CD4-positive, alpha-beta memory T cell (primary cell): ENCODE data around the gene SLC18A3. TPM values are rescaled to one million over a fixed set of nuclear protein-coding genes. Genes with fewer than 3 reads are reported as not detected.

Experiments
- CTCF ChIA-PET: fragments of 350-600 bp; sonication (Branson Sonifier 250); formaldehyde crosslinking; loops from one replicate; lab custom pipeline; 2021; ENCODE audit warnings: inconsistent platforms; ENCODE audit not compliant: partially characterized antibody; lab: Charles Lee
- POLR2A ChIA-PET: fragments of 350-600 bp; sonication (Branson Sonifier 250); formaldehyde crosslinking; loops from one replicate; lab custom pipeline; 2021; ENCODE audit not compliant: partially characterized antibody; lab: Charles Lee
- DNase-seq, 5 donors: peaks; one replicate each; pipeline versions ENCODE4 v3.0.0 to v3.0.0-alpha.2; 2020 to 2022; ENCODE audit warnings: mixed read lengths in 1 of 5
- H3K27ac ChIP-seq: one replicate; pipeline ENCODE4 v1.7.0; 2013; ENCODE audit warnings: low read depth, low read length
- H3K27me3 ChIP-seq: 2 replicates; pipeline ENCODE4 v1.7.0; 2013; ENCODE audit warnings: mild to moderate bottlenecking, low read length, moderate library complexity; ENCODE audit not compliant: insufficient read depth
- H3K36me3 ChIP-seq: 2 replicates; pipeline ENCODE4 v1.7.0; 2013; ENCODE audit warnings: mild to moderate bottlenecking, low read length, moderate library complexity; ENCODE audit not compliant: insufficient read depth
- H3K4me1 ChIP-seq: 2 replicates; pipeline ENCODE4 v1.7.0; 2013; ENCODE audit warnings: mild to moderate bottlenecking, low read length, moderate library complexity; ENCODE audit not compliant: insufficient read depth
- H3K4me3 ChIP-seq, 2 donors: one replicate each; pipeline ENCODE4 v1.7.0; 2013; ENCODE audit warnings: low read length in 2 of 2, mild to moderate bottlenecking in 1 of 2
- H3K9me3 ChIP-seq, 2 donors: one replicate each; pipeline ENCODE4 v1.7.0; 2013; ENCODE audit warnings: low read length in 2 of 2, control low read depth in 1 of 2; ENCODE audit not compliant: control insufficient read depth in 1 of 2
- H3K27ac Mint-ChIP-seq, 7 donors: one replicate each; pipeline ENCODE4 v1.8.0; 2020 to 2021; ENCODE audit warnings: mixed read lengths in 7 of 7, mild to moderate bottlenecking in 6 of 7, inconsistent platforms in 3 of 7, moderate library complexity in 3 of 7
- H3K27me3 Mint-ChIP-seq, 2 donors: one replicate each; pipeline ENCODE4 v1.8.0; 2020 to 2021; ENCODE audit warnings: mixed read lengths in 2 of 2
- H3K36me3 Mint-ChIP-seq, 2 donors: one replicate each; pipeline ENCODE4 v1.8.0; 2020 to 2021; ENCODE audit warnings: mixed read lengths in 2 of 2, inconsistent platforms in 1 of 2, mild to moderate bottlenecking in 1 of 2
- H3K4me1 Mint-ChIP-seq, 4 donors: one replicate each; pipeline ENCODE4 v1.8.0; 2020 to 2021; ENCODE audit warnings: mixed read lengths in 4 of 4, mild to moderate bottlenecking in 1 of 4
- H3K4me3 Mint-ChIP-seq, 8 donors: one replicate each; pipeline ENCODE4 v1.8.0; 2020 to 2021; ENCODE audit warnings: mixed read lengths in 8 of 8, mild to moderate bottlenecking in 7 of 8, moderate library complexity in 6 of 8, inconsistent platforms in 3 of 8
- H3K9me3 Mint-ChIP-seq, 8 donors: one replicate each; pipeline ENCODE4 v1.8.0; 2020 to 2021; ENCODE audit warnings: mixed read lengths in 8 of 8, mild to moderate bottlenecking in 5 of 8, inconsistent platforms in 3 of 8, moderate library complexity in 1 of 8
- intact Hi-C: fragments of 100-400 bp; cut with micrococcal nuclease; formaldehyde crosslinking; loops from one replicate; pipeline ENCODE4 v1.15.1; 2023
- polyA plus RNA-seq, 2 donors: library from polyadenylated mRNA; unstranded; fragments of 300-500 nt; fragmentation: Illumina TruSeq; gene quantifications; one replicate each; pipeline ENCODE4 v1.2.3, GENCODE V29; 2021
- total RNA-seq, 2 experiments: library from RNA; stranded (reverse); gene quantifications; one replicate each; pipeline ENCODE4 v1.2.3, GENCODE V29; 2021

SLC18A3 gene
- total and polyA plus RNA-seq, 4 experiments from 2014 or later, result not detected

- peaks cover 8 to 20% of the 10 kb centered on the region in 2 donors for H3K27me3 Mint-ChIP-seq
These were observed 39.2 kb downstream of the SLC18A3 start for GRCh38 chr10:49649294-49649693.

GRCh38 chr10:49649936-49650723 is 40.0 kb downstream of the SLC18A3 start:
- no peaks in the 10 kb centered on the region for H3K4me1 ChIP-seq
- no peaks in the 10 kb centered on the region for H3K36me3 Mint-ChIP-seq
- H3K4me3 Mint-ChIP-seq, result no peak overlapping the region
- ChIA-PET CTCF (no interaction called here), POLR2A (no interaction called here)
- peaks cover 0 to 6% (median 2%) of the 10 kb centered on the region in 4 donors for H3K4me1 Mint-ChIP-seq
- no peak for DNase-seq
- intact Hi-C loops, result no loop called here
- no peaks in the 10 kb centered on the region for H3K36me3 ChIP-seq
- H3K27me3 ChIP-seq, result no peaks in the 10 kb centered on the region
- H3K27ac ChIP-seq, result no peak overlapping the region
- H3K9me3 ChIP-seq, result no peaks in the 10 kb centered on the region
- H3K4me3 ChIP-seq, result no peak overlapping the region
- peaks cover 8 to 12% of the 10 kb centered on the region in 2 donors for H3K27me3 Mint-ChIP-seq
- peaks cover 0 to 3% (median 0%) of the 10 kb centered on the region in 8 donors for H3K9me3 Mint-ChIP-seq
- H3K27ac Mint-ChIP-seq, result no peak overlapping the region

More at GRCh38 chr10:49649294-49649693, 39.2 kb downstream of the SLC18A3 start:
- Histone ChIP-seq H3K4me3 (no peak overlapping the region), H3K4me1 (no peaks in the 10 kb centered on the region), H3K27ac (no peak overlapping the region), H3K27me3 (no peaks in the 10 kb centered on the region), H3K9me3 (no peaks in the 10 kb centered on the region), H3K36me3 (no peaks in the 10 kb centered on the region)
- ChIA-PET POLR2A (no interaction called here), CTCF (no interaction called here)
- no peak overlapping the region for H3K27ac Mint-ChIP-seq
- H3K9me3 Mint-ChIP-seq, result peaks cover 0 to 3% (median 0%) of the 10 kb centered on the region in 8 donors
- H3K4me3 Mint-ChIP-seq, result peak overlapping the region in 1 of 8 donors; percentile 14
- H3K36me3 Mint-ChIP-seq, result no peaks in the 10 kb centered on the region
- intact Hi-C loops, result no loop called here
- peaks cover 0 to 6% (median 2%) of the 10 kb centered on the region in 4 donors for H3K4me1 Mint-ChIP-seq
- DNase-seq, result no peak

- no peak overlapping the region for H3K27ac ChIP-seq
- no peak overlapping the region for H3K27ac Mint-ChIP-seq
- H3K9me3 Mint-ChIP-seq, result peaks cover 0 to 3% (median 0%) of the 10 kb centered on the region in 8 donors
These were observed 40.6 kb downstream of the SLC18A3 start for GRCh38 chr10:49650724-49651034.

GRCh38 chr10:49651039-49651835 is 41.1 kb downstream of the SLC18A3 start:
- H3K27me3 ChIP-seq, result no peaks in the 10 kb centered on the region
- Mint-ChIP-seq H3K4me3 (no peak overlapping the region), H3K36me3 (no peaks in the 10 kb centered on the region), H3K27ac (no peak overlapping the region), H3K4me1 (peaks cover 0 to 6% (median 2%) of the 10 kb centered on the region in 4 donors), H3K9me3 (peaks cover 0 to 3% (median 0%) of the 10 kb centered on the region in 8 donors), H3K27me3 (peaks cover 8 to 16% of the 10 kb centered on the region in 2 donors)
- no peaks in the 10 kb centered on the region for H3K9me3 ChIP-seq
- no peak overlapping the region for H3K4me3 ChIP-seq
- CTCF ChIA-PET, result no interaction called here
- POLR2A ChIA-PET, result no interaction called here
- no peak overlapping the region for H3K27ac ChIP-seq
- DNase-seq, result no peak
- H3K36me3 ChIP-seq, result no peaks in the 10 kb centered on the region
- intact Hi-C loops, result no loop called here
- no peaks in the 10 kb centered on the region for H3K4me1 ChIP-seq

More at GRCh38 chr10:49650724-49651034, 40.6 kb downstream of the SLC18A3 start:
- Histone ChIP-seq H3K9me3 (no peaks in the 10 kb centered on the region), H3K27me3 (no peaks in the 10 kb centered on the region), H3K4me1 (no peaks in the 10 kb centered on the region), H3K4me3 (no peak overlapping the region), H3K36me3 (no peaks in the 10 kb centered on the region)
- Mint-ChIP-seq H3K27me3 (peaks cover 8 to 16% of the 10 kb centered on the region in 2 donors), H3K36me3 (no peaks in the 10 kb centered on the region), H3K4me1 (peaks cover 0 to 6% (median 2%) of the 10 kb centered on the region in 4 donors), H3K4me3 (no peak overlapping the region)
- ChIA-PET POLR2A (no interaction called here), CTCF (no interaction called here)
- no peak for DNase-seq
- intact Hi-C loops, result no loop called here

GRCh38 chr10:49651917-49652316 is 41.8 kb downstream of the SLC18A3 start:
- H3K4me3 Mint-ChIP-seq, result no peak overlapping the region
- H3K27me3 Mint-ChIP-seq, result peaks cover 11 to 16% of the 10 kb centered on the region in 2 donors
- H3K9me3 Mint-ChIP-seq, result peaks cover 0 to 6% (median 1%) of the 10 kb centered on the region in 8 donors
- H3K4me1 Mint-ChIP-seq, result peaks cover 0 to 6% (median 2%) of the 10 kb centered on the region in 4 donors
- intact Hi-C loops, result no loop called here
- peak overlapping the region in 1 of 7 donors; percentile 49 for H3K27ac Mint-ChIP-seq
- H3K36me3 ChIP-seq, result no peaks in the 10 kb centered on the region
- no peak overlapping the region for H3K4me3 ChIP-seq
- no peak for DNase-seq
- ChIA-PET CTCF (no interaction called here), POLR2A (no interaction called here)
- H3K27ac ChIP-seq, result no peak overlapping the region
- no peaks in the 10 kb centered on the region for H3K27me3 ChIP-seq
- no peaks in the 10 kb centered on the region for H3K36me3 Mint-ChIP-seq
- H3K9me3 ChIP-seq, result no peaks in the 10 kb centered on the region
- H3K4me1 ChIP-seq, result no peaks in the 10 kb centered on the region

- ChIA-PET POLR2A (no interaction called here), CTCF (no interaction called here)
- Histone ChIP-seq H3K9me3 (no peaks in the 10 kb centered on the region), H3K36me3 (no peaks in the 10 kb centered on the region), H3K4me1 (no peaks in the 10 kb centered on the region), H3K27me3 (no peaks in the 10 kb centered on the region), H3K4me3 (no peak overlapping the region), H3K27ac (no peak overlapping the region)
- Mint-ChIP-seq H3K4me3 (no peak overlapping the region), H3K4me1 (peaks cover 0 to 6% (median 2%) of the 10 kb centered on the region in 4 donors), H3K27ac (peak overlapping the region in 1 of 7 donors; percentile 58), H3K27me3 (peaks cover 11 to 16% of the 10 kb centered on the region in 2 donors), H3K36me3 (no peaks in the 10 kb centered on the region), H3K9me3 (peaks cover 0 to 13% (median 2%) of the 10 kb centered on the region in 8 donors)
- intact Hi-C loops, result no loop called here
- no peak for DNase-seq
These were observed 42.5 kb downstream of the SLC18A3 start for GRCh38 chr10:49652421-49653272.
